BLaER1 treated with 17β-estradiol and CSF1 and Interleukin-3, amounts not matched to agents 10 nM and 100 nM (cell line): Measurements from ENCODE around the gene PCAT7.
"Not testable (repeated sequence)": the region's sequence is repeated elsewhere in the genome, so short reads cannot be mapped to it uniquely, and the experiment has no call there.

Source experiments
- H3K27ac ChIP-seq, 11 experiments: shearing (Covaris generic); formaldehyde crosslinking; 2 replicates each; pipeline ENCODE4 v1.8.1; 2022
- H3K27me3 ChIP-seq, 11 experiments: shearing (Covaris generic); formaldehyde crosslinking; 2 replicates each; pipeline ENCODE4 v1.8.1; 2022
- H3K36me3 ChIP-seq, 11 experiments: shearing (Covaris generic); formaldehyde crosslinking; 2 replicates each; pipeline ENCODE4 v1.8.1; 2022
- H3K4me1 ChIP-seq, 10 experiments: shearing (Covaris generic); formaldehyde crosslinking; 2 replicates each; pipeline ENCODE4 v1.8.1; 2022
- H3K4me2 ChIP-seq, 11 experiments: shearing (Covaris generic); formaldehyde crosslinking; 2 replicates each; pipeline ENCODE4 v1.8.1; 2022
- H3K4me3 ChIP-seq, 10 experiments: shearing (Covaris generic); formaldehyde crosslinking; 2 replicates each; pipeline ENCODE4 v1.8.1; 2022
- H3K9ac ChIP-seq, 11 experiments: shearing (Covaris generic); formaldehyde crosslinking; 2 replicates each; pipeline ENCODE4 v1.8.1; 2022
- H3K9me3 ChIP-seq, 11 experiments: shearing (Covaris generic); formaldehyde crosslinking; replicated peaks in 1 of 11; 2 replicates each; pipeline ENCODE4 v1.8.1; 2022
- H4K20me1 ChIP-seq, 11 experiments: shearing (Covaris generic); formaldehyde crosslinking; 2 replicates each; pipeline ENCODE4 v1.8.1; 2022
- Cebpa-rat ChIP-seq, 11 experiments: shearing (Covaris generic); IDR thresholded peaks; 2 replicates each; pipeline ENCODE4 v1.8.1; 2022

The PCAT7 gene

DNA sequence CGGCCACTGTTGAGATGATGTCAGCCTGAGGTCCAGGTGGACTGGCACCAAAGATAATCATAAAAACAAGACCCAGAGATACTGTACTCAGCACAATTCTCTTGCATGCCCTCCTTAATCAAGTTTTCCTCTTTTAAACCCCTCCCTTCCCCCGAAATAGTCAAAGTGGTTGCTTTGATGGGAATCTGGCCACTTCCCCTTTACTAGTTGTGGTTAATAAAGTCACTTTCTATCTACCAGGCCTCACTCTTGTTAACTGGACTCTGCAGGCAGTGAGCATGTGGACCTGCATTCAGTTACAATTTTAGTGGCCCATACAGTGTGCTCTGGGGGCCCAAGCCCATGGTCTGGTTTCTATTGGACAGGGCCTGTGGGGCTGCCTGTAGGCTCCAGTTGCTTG is 21.2 kb downstream of the PCAT7 start:
- Histone ChIP-seq H4K20me1 (peaks cover 0 to 5% (median 0%) of the 10 kb centered on the region in 11 experiments; a peak in 1 of 22 replicates), H3K4me2 (peak overlapping the region; percentile 13 to 75 (median 53); a peak in 21 of 22 replicates), H3K9me3 (no peaks in the 10 kb centered on the region), H3K9ac (no peak overlapping the region), H3K4me1 (peaks cover 8 to 19% (median 12%) of the 10 kb centered on the region in 10 experiments), H3K36me3 (no peaks in the 10 kb centered on the region), H3K4me3 (no peak overlapping the region), H3K27ac (no peak overlapping the region), H3K27me3 (peaks cover 0 to 4% (median 0%) of the 10 kb centered on the region in 11 experiments; a peak in 2 of 22 replicates)
- TF ChIP-seq Cebpa-rat (IDR thresholded peaks at IDR 0.05): no peak

DNA sequence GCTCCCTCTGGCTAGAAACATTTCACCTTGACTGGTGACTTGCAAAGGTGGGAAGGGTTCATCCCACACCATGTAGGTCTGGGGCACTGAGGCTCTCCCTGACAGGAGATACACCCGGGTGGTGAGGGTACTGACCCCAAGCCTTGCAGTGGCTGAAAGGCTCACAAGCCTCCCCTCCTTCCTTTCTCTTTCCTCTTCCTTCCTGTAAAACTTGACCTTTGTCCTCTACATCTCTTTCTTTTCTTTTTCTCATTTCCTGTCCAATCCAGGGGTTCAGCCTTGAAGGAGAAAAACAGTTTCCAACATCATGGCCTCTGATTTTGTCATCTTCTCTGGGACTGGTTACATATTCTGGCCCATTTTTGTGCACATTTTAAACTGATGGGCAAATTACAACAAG is 22.2 kb downstream of the PCAT7 start:
- no peak overlapping the region for H3K4me3 ChIP-seq
- peaks cover 0 to 4% (median 0%) of the 10 kb centered on the region in 11 experiments; a peak in 2 of 22 replicates for H3K27me3 ChIP-seq
- peak overlapping the region in 5 of 11 experiments; percentile 22 to 75 (median 48); a peak in 9 of 22 replicates for H3K4me2 ChIP-seq
- peaks cover 8 to 19% (median 12%) of the 10 kb centered on the region in 10 experiments for H3K4me1 ChIP-seq
- H3K9ac ChIP-seq: no peak overlapping the region
- no peaks in the 10 kb centered on the region for H3K9me3 ChIP-seq
- H4K20me1 ChIP-seq: peaks cover 0 to 5% (median 0%) of the 10 kb centered on the region in 11 experiments; a peak in 1 of 22 replicates
- no peak overlapping the region for H3K27ac ChIP-seq
- TF ChIP-seq Cebpa-rat (IDR thresholded peaks at IDR 0.05): no peak
- no peaks in the 10 kb centered on the region for H3K36me3 ChIP-seq

- H3K4me1 ChIP-seq: peaks cover 8 to 19% (median 12%) of the 10 kb centered on the region in 10 experiments
- H3K4me2 ChIP-seq: peak overlapping the region in 1 of 11 experiments; percentile 22; a peak in 1 of 22 replicates
- H4K20me1 ChIP-seq: peaks cover 0 to 5% (median 0%) of the 10 kb centered on the region in 11 experiments; a peak in 1 of 22 replicates
- no peak overlapping the region for H3K27ac ChIP-seq
- H3K27me3 ChIP-seq: peaks cover 0 to 4% (median 0%) of the 10 kb centered on the region in 11 experiments; a peak in 2 of 22 replicates
- H3K36me3 ChIP-seq: no peaks in the 10 kb centered on the region
- no peak for TF ChIP-seq Cebpa-rat (IDR thresholded peaks at IDR 0.05)
- H3K9ac ChIP-seq: no peak overlapping the region
- no peaks in the 10 kb centered on the region for H3K9me3 ChIP-seq
- no peak overlapping the region for H3K4me3 ChIP-seq
These were observed 22.7 kb downstream of the PCAT7 start for GRCh38 chr9:94577571-94577970.

DNA sequence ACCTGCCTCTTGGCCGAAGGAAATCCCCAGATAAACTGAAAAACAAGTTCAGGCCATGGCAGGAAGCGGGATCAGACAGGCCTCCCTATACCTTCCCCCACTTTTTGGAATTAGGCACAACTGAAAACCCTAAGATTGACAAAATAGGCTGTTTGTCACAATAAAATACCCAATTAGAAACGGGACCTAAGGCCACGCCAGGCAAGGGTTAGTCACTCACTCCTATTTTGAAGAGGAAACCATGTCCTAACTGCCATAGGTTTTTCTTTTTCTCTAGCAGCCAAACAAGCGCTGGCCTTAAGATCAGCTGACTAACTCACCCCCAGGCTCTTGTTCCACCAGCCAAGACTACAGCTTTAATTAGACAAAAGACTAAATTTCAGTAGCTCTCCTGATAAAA is 26.8 kb downstream of the PCAT7 start:
- H3K27ac ChIP-seq: no peak overlapping the region
- no peaks in the 10 kb centered on the region for H3K36me3 ChIP-seq
- no peak for TF ChIP-seq Cebpa-rat (IDR thresholded peaks at IDR 0.05)
- peaks cover 4 to 14% (median 12%) of the 10 kb centered on the region in 10 experiments; a peak in 19 of 20 replicates for H3K4me1 ChIP-seq
- no peak overlapping the region for H3K4me3 ChIP-seq
- peaks cover 0 to 4% (median 0%) of the 10 kb centered on the region in 11 experiments; a peak in 2 of 22 replicates for H3K27me3 ChIP-seq
- H4K20me1 ChIP-seq: no peaks in the 10 kb centered on the region
- no peak overlapping the region for H3K9ac ChIP-seq
- no peaks in the 10 kb centered on the region for H3K9me3 ChIP-seq
- H3K4me2 ChIP-seq: no peak overlapping the region

GRCh38 chr9:94584555-94584954 is 29.7 kb downstream of the PCAT7 start:
- Histone ChIP-seq H3K9ac (no peak overlapping the region), H4K20me1 (no peaks in the 10 kb centered on the region)
- TF ChIP-seq Cebpa-rat (IDR thresholded peaks at IDR 0.05): no peak

DNA sequence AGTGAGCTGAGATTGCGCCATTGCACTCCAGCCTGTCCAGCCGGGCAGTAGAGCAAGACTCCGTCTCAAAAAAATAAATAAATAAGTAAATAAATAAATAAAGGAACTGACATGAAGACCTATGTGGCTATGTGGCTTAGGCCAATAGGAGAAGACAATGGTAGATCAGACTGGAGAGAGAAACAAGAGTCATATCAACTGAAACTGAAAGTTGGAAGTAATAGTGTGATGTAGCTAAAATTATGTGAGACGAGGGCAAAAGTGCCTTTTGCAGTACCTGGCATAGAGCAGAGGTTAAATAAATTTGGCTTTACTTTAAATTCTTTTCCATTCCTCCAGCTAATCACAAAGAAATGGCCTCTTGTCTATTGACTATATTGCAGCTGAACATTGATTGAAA is 31.4 kb downstream of the PCAT7 start:
- Histone ChIP-seq H3K9ac (no peak overlapping the region), H3K4me2 (peak overlapping the region; percentile 1 to 76 (median 56); a peak in 20 of 22 replicates), H4K20me1 (no peaks in the 10 kb centered on the region)

More at GRCh38 chr9:94584555-94584954, 29.7 kb downstream of the PCAT7 start:
- Histone ChIP-seq H3K27me3 (no peaks in the 10 kb centered on the region), H3K36me3 (no peaks in the 10 kb centered on the region), H3K9me3 (no peaks in the 10 kb centered on the region), H3K4me1 (peaks cover 11 to 16% (median 14%) of the 10 kb centered on the region in 10 experiments; a peak in 19 of 20 replicates), H3K27ac (no peak overlapping the region), H3K4me2 (peak overlapping the region in 6 of 11 experiments; percentile 2 to 34 (median 10); a peak in 5 of 22 replicates), H3K4me3 (no peak overlapping the region)

GRCh38 chr9:94586814-94587213 is 31.9 kb downstream of the PCAT7 start:
- no peak for TF ChIP-seq Cebpa-rat (IDR thresholded peaks at IDR 0.05)
- H3K9me3 ChIP-seq: peaks cover 0 to 5% (median 0%) of the 10 kb centered on the region in 11 experiments; a peak in 3 of 22 replicates
- H3K4me3 ChIP-seq: no peak overlapping the region
- no peaks in the 10 kb centered on the region for H3K36me3 ChIP-seq
- H4K20me1 ChIP-seq: no peaks in the 10 kb centered on the region
- peak overlapping the region; percentile 1 to 76 (median 56); a peak in 20 of 22 replicates for H3K4me2 ChIP-seq
- H3K27me3 ChIP-seq: no peaks in the 10 kb centered on the region
- no peak overlapping the region for H3K27ac ChIP-seq
- no peak overlapping the region for H3K9ac ChIP-seq
- peaks cover 11 to 16% (median 14%) of the 10 kb centered on the region in 10 experiments; a peak in 19 of 20 replicates for H3K4me1 ChIP-seq

More for the DNA sequence above, 31.4 kb downstream of the PCAT7 start:
- Histone ChIP-seq H3K4me1 (peaks cover 11 to 16% (median 14%) of the 10 kb centered on the region in 10 experiments; a peak in 19 of 20 replicates), H3K9me3 (peaks cover 0 to 2% (median 0%) of the 10 kb centered on the region in 11 experiments; a peak in 2 of 22 replicates), H3K4me3 (no peak overlapping the region), H3K27ac (no peak overlapping the region), H3K36me3 (no peaks in the 10 kb centered on the region), H3K27me3 (no peaks in the 10 kb centered on the region)
- no peak for TF ChIP-seq Cebpa-rat (IDR thresholded peaks at IDR 0.05)

DNA sequence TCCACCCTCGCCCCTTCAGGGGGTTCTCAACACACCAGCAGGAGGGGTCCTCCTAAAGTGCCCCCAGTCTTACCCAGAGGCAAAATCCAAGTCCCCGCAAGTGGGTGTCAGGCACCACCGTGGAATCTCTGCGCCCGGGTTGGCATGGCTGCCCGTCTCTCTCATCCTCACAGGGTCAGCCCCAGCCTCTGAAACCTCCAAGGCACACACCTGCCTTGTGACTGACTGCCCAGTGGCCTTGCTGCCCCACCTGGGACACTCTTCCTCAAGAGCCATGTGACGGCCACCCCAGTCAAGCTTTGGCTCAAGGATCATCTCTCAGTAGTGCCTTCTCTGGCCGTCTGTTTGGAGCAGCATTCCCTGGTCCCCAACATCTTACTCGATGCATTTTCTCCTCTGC is 33.8 kb downstream of the PCAT7 start:
- no peak for TF ChIP-seq Cebpa-rat (IDR thresholded peaks at IDR 0.05)
- Histone ChIP-seq H3K4me1 (peaks cover 11 to 16% (median 14%) of the 10 kb centered on the region in 10 experiments; a peak in 19 of 20 replicates), H3K9me3 (peaks cover 0 to 5% (median 0%) of the 10 kb centered on the region in 11 experiments; a peak in 3 of 22 replicates), H3K36me3 (no peaks in the 10 kb centered on the region), H4K20me1 (no peaks in the 10 kb centered on the region), H3K27ac (no peak overlapping the region), H3K27me3 (no peaks in the 10 kb centered on the region), H3K9ac (no peak overlapping the region), H3K4me3 (no peak overlapping the region), H3K4me2 (no peak overlapping the region)

GRCh38 chr9:94591046-94591545 is 36.2 kb downstream of the PCAT7 start:
- not testable (repeated sequence) for H4K20me1 ChIP-seq, H3K4me3 ChIP-seq, H3K27ac ChIP-seq, H3K9me3 ChIP-seq, H3K36me3 ChIP-seq, H3K27me3 ChIP-seq, H3K4me2 ChIP-seq, H3K9ac ChIP-seq
- peaks cover 10 to 17% (median 13%) of the 10 kb centered on the region in 10 experiments for H3K4me1 ChIP-seq
